ENCODE measurements around the gene PIN1. TPM values are rescaled to one million over a fixed set of nuclear protein-coding genes. Genes with fewer than 3 reads are reported as not detected.

The PIN1 gene
- total and polyA plus RNA-seq, 2 of the 8 experiments (the other 6 are each of a cell fraction or from before 2014, with no cell fraction given), result 78.3 to 90.8 TPM

DNA sequence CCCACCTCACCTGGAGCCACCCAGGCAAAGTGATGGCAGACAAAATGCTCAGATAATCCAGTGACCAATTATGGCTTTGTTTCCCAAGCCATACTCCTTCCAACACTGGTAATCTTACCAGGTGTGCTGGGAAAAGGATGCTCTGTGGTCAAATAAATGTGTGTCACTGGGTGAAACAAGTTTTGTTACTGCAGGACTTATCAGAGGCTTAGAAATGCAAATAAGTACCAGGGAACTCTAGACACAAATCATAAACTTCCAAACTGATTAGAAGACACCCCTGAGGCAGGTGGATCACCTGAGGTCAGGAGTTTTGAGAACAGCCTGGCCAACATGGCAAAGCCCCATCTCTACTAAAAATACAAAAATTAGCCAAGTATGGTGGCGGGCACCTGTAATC, 26.4 kb downstream of the PIN1 start (continued):
- no peak for TF ChIP-seq CHD7 (IDR thresholded peaks at IDR 0.05; ENCODE audit: insufficient replicate concordance, low read length)
- TF ChIP-seq SP1 (IDR thresholded peaks at IDR 0.05; ENCODE audit: low read depth, low read length), result no peak
- no peak for TF ChIP-seq TBP (IDR thresholded peaks at IDR 0.05; ENCODE audit: low read depth, low read length)
- no peak for TF ChIP-seq RAD21 (IDR thresholded peaks at IDR 0.05 in 1 of 2, conservative IDR thresholded peaks at IDR 0.05 in 1 of 2; ENCODE audit: low read depth in 2 of 2, low read length in 2 of 2)
- no peak for TF ChIP-seq SRF (IDR thresholded peaks at IDR 0.05; ENCODE audit: low read depth, low read length)
- TF ChIP-seq, protein P1, sequence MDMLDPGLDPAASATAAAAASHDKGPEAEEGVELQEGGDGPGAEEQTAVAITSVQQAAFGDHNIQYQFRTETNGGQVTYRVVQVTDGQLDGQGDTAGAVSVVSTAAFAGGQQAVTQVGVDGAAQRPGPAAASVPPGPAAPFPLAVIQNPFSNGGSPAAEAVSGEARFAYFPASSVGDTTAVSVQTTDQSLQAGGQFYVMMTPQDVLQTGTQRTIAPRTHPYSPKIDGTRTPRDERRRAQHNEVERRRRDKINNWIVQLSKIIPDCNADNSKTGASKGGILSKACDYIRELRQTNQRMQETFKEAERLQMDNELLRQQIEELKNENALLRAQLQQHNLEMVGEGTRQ (IDR thresholded peaks at IDR 0.05; ENCODE audit: low read length), result no peak
- no peak for TF ChIP-seq KDM4A (IDR thresholded peaks at IDR 0.05; ENCODE audit: low read depth, low read length, severe bottlenecking)
- no peak for TF ChIP-seq RXRA (IDR thresholded peaks at IDR 0.05; ENCODE audit: insufficient read depth, low read depth, low read length)
